ENCODE data around the gene MT1B. TPM values are rescaled to one million over a fixed set of nuclear protein-coding genes. Genes with fewer than 3 reads are reported as not detected.
A peak's percentile ranks its signal among the peaks of the same experiment; 100 is the strongest.

Gene MT1B
- total and polyA plus RNA-seq, 7 donors: not detected

DNA sequence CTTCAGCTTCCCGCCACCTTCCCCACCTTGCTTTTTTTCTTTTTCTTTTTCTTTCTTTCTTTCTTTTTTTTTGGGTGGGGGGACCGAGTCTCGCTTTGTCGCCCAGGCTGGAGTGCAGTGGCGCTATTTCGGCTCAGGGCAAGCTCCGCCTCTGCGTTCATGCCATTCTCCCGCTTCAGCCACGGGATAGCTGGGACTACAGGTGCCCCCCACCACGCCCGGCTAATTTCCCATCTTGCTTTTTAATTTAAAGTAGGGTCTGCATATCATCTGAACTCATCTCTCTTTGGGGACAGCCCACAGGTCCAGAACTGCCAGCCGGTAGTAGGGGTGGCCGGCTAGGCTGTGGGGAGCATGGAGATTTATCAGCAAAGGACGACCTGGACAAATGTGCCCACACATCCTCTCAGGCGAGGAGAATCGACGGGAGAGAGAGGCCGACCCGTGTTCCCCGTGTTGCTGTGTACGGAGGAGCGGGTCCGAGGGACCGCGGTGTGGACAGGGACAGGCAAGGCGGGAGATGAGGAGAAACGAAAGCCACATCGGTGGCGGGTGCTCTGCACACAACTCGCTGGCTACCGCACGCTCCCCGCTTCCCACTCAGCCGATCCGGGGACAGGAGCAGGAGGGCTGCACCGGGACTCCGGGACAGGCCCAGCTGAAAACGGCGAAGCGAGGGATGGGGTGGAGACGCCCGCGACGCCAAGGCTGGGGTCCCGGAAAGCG lies 16.8 kb upstream of the MT1B start:
- no peaks in the 10 kb centered on the region for H3K36me3 ChIP-seq (ENCODE audit: insufficient read depth in 1 of 2, low read depth in 1 of 2)
- WGBS, 3 donors: 51 to 64% (median 61%) methylated on average over 43 to 47 of the region's 47 CpGs
- no peak for DNase-seq
- H3K27ac ChIP-seq: no peak overlapping the region
- H3K27me3 ChIP-seq (ENCODE audit: insufficient read depth in 3 of 3, low read length in 2 of 3): peaks cover 0 to 2% (median 0%) of the 10 kb centered on the region in 3 donors
- TF ChIP-seq, protein P1, sequence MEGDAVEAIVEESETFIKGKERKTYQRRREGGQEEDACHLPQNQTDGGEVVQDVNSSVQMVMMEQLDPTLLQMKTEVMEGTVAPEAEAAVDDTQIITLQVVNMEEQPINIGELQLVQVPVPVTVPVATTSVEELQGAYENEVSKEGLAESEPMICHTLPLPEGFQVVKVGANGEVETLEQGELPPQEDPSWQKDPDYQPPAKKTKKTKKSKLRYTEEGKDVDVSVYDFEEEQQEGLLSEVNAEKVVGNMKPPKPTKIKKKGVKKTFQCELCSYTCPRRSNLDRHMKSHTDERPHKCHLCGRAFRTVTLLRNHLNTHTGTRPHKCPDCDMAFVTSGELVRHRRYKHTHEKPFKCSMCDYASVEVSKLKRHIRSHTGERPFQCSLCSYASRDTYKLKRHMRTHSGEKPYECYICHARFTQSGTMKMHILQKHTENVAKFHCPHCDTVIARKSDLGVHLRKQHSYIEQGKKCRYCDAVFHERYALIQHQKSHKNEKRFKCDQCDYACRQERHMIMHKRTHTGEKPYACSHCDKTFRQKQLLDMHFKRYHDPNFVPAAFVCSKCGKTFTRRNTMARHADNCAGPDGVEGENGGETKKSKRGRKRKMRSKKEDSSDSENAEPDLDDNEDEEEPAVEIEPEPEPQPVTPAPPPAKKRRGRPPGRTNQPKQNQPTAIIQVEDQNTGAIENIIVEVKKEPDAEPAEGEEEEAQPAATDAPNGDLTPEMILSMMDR (IDR thresholded peaks at IDR 0.05): no peak
- intact Hi-C loops (cut with DNase I): loop anchor here in 1 of 2 donors (5.0 kb wide), 2 partner anchors 33 to 37 kb away; no protein-coding TSS in a partner anchor
- peak overlapping the region; percentile 4 for H3K4me3 ChIP-seq
- peaks cover 5% of the 10 kb centered on the region for H3K4me1 ChIP-seq
- no peaks in the 10 kb centered on the region for H3K9me3 ChIP-seq
- ATAC-seq: no peak

DNA sequence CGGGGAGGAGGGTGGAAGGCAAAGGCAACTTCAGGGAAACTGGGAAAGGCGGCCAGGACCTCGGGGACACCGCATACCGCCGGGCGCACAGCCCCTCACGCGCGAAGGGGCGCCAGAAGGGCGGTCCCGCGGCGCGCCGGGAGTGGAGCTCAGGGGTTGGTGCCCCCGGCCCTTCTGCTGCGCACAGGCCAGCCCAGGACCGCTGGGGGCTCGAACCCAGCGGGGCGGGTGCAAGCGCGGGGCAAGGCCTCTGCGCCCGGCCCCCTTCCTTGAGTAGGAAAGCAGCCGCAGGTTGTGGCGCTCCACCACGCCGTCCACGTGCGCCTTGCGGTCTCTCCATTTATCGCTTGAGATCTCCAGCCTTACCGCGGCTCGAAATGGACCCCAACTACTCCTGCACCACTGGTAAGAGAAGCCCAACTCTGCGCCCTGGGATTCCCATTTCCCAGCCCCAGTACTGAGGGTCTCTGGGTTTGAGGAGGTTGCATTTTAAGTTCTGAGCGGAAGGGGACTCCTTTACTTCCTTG lies 16.2 kb upstream of the MT1B start:
- Histone ChIP-seq H3K36me3 (ENCODE audit: insufficient read depth in 1 of 2, low read depth in 1 of 2) (no peaks in the 10 kb centered on the region), H3K4me1 (peaks cover 5% of the 10 kb centered on the region), H3K27ac (no peak overlapping the region), H3K27me3 (ENCODE audit: insufficient read depth in 3 of 3, low read length in 2 of 3) (peaks cover 0 to 2% (median 0%) of the 10 kb centered on the region in 3 donors), H3K4me3 (peak overlapping the region; percentile 4), H3K9me3 (no peaks in the 10 kb centered on the region)
- TF ChIP-seq, protein P1 (IDR thresholded peaks at IDR 0.05): no peak
- DNase-seq: no peak
- 54 to 56% (median 55%) methylated on average over 38 to 40 of the region's 40 CpGs for WGBS, 3 donors
- intact Hi-C loops (cut with DNase I): loop anchor here in 1 of 2 donors (5.0 kb wide), 1 partner anchor 33 kb away; no protein-coding TSS in a partner anchor
- ATAC-seq: no peak

DNA sequence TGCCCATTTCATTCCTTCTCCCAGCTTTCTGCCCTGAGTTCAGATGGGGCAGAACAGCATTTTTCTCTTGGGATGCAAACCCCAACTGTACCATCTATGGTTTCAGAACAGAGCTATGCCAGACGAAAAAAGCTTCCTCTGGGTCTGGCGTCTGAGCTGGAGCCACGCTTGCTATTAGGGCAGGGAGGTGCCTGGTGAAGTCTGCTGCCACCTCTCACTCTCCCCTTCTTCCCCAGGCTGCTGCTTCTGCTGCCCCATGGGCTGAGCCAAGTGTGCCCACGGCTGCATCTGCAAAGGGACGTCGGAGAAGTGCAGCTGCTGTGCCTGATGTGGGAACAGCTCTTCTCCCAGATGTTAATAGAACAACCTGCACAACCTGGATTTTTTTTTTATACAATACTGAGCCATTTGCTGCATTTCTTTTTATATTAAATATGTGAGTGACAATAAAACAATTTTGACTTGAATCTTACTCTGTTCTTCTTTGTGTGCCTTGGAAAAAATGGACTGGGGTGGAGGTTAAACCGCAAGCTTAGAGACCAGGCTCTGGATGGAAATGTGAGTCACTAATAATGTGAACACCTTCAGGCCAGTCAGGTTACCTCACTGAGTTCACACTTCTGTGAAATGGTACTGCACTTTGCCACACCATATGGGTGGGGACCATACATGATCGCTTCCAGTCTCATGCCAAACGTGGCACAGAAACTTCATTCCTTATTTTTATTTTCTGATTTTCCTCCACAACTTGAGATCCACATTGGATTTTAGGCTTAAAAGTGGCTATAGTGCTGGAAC lies 14.9 kb upstream of the MT1B start:
- no peak overlapping the region for H3K4me3 ChIP-seq
- H3K27ac ChIP-seq: no peak overlapping the region
- WGBS, 3 donors: 72 to 82% (median 76%) methylated on average over 9 of the region's 9 CpGs
- H3K36me3 ChIP-seq (ENCODE audit: insufficient read depth in 1 of 2, low read depth in 1 of 2): no peaks in the 10 kb centered on the region
- H3K27me3 ChIP-seq (ENCODE audit: insufficient read depth in 3 of 3, low read length in 2 of 3): peaks cover 0 to 2% (median 0%) of the 10 kb centered on the region in 3 donors
- ATAC-seq: no peak
- no peaks in the 10 kb centered on the region for H3K9me3 ChIP-seq
- H3K4me1 ChIP-seq: peaks cover 5% of the 10 kb centered on the region
- TF ChIP-seq, protein P1 (IDR thresholded peaks at IDR 0.05): no peak
- DNase-seq: no peak
- intact Hi-C loops (cut with DNase I): loop anchor here in 1 of 2 donors (5.0 kb wide), 1 partner anchor 35 kb away; no protein-coding TSS in a partner anchor

DNA sequence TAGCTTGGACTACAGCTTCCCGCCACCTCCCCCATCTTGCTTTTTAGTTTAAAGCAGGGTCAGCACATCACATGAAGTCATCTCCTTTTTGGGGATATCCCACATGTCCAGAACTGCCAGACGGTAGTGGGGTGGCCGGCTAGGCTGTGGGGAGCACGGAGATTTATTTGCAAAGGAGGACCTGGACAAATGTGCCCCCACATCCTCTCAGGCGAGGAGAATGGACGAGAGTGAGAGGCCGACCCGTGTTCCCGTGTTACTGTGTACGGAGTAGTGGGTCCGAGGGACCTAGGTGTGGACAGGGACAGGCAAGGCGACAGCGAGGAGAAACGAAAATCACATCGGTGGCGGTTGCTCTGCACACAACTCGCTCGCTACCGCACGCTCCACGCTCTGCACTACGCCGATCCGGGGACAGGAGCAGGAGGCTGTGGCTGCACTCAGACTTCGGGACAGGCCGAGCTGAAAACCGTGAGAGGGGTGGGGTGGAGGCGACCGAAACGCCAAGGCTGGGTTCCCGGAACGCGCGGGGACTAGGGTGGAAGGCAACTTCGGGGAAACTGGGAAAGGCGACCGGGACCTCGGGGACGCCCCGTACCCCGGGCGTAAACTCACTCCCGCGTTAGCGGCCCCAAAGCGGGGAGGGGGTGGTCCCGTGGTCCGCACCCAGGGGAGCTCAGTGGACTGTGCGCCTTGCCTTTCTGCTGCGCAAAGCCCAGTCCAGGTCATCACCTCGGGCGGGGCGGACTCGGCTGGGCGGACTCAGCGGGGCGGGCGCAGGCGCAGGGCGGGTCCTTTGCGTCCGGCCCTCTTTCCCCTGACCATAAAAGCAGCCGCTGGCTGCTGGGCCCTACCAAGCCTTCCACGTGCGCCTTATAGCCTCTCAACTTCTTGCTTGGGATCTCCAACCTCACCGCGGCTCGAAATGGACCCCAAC lies 13.6 kb upstream of the MT1B start, which contains the start of gene MT1A:
Gene MT1A (plus strand): TSS at position 853 of the 937 bp plus-strand sequence. CDS start 73 bp downstream, at position 926.
- peak; percentile 87 to 89 for DNase-seq
- intact Hi-C loops (cut with DNase I): loop anchor here in 1 of 2 donors (5.0 kb wide), 1 partner anchor 36 kb away; no protein-coding TSS in a partner anchor
- ATAC-seq: peak; percentile 87 to 91 (median 88)
- 10 to 16% (median 14%) methylated on average over 67 to 68 of the region's 68 CpGs for WGBS, 3 donors
- peak within 1 kb of the TSS; percentile 69 for H3K4me3 ChIP-seq
- no peaks in the 10 kb centered on the region for H3K9me3 ChIP-seq
- H3K27ac ChIP-seq: peak within 1 kb of the TSS; percentile 65
- no peaks in the 10 kb centered on the region for H3K36me3 ChIP-seq (ENCODE audit: insufficient read depth in 1 of 2, low read depth in 1 of 2)
- H3K27me3 ChIP-seq (ENCODE audit: insufficient read depth in 3 of 3, low read length in 2 of 3): peaks cover 0 to 2% (median 0%) of the 10 kb centered on the region in 3 donors
- TF ChIP-seq, protein P1 (IDR thresholded peaks at IDR 0.05): no peak
- peaks cover 5% of the 10 kb centered on the region for H3K4me1 ChIP-seq
